GM18511 (cell line): ENCODE data around the gene CPZ.

ENCODE experiments used
- ATAC-seq: cut with Tn5 transposase; IDR thresholded peaks from one replicate; pipeline ENCODE4 v1.9.1; 2021; ENCODE audit warnings: mild to moderate bottlenecking, moderate library complexity; ENCODE audit not compliant: unreplicated experiment

Gene CPZ

GRCh38 chr4:8579526-8580320 is 12.8 kb upstream of the CPZ start:
- no peak for ATAC-seq

GRCh38 chr4:8580321-8581093 is 12.1 kb upstream of the CPZ start, which contains the start of gene GPR78:
GPR78 (plus strand) TSS chr4:8580392; CDS start chr4:8580983, 591 bp downstream.
- no peak for ATAC-seq

- no peak for ATAC-seq
Measured at GRCh38 chr4:8581094-8581861, 11.3 kb upstream of the CPZ start.

DNA sequence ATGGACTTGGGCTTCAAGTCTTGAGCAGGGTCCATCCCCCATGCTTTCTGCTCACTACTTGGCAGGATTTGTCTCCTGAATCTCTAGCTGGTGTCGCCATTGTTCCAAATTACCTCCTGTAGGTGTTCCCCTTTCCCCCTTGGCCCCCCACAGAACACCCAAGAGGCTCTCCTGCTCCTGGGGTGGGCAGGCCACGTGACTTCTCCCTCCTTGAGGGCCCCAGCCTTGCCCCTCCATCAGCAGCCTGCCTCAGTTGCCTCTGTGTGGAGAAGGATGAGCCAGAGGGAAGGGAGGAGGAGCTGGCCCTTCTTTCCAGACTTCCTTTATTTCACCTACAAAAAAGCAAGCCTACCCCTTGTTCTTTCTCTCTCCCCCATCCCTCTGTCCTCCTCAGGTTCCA is 10.5 kb upstream of the CPZ start:
- ATAC-seq: no peak

GRCh38 chr4:8582436-8582835 is 10.1 kb upstream of the CPZ start:
- ATAC-seq: no peak

GRCh38 chr4:8582941-8583654 is 9.5 kb upstream of the CPZ start:
- ATAC-seq: no peak

- ATAC-seq: no peak
Measured at GRCh38 chr4:8583655-8584025, 8.9 kb upstream of the CPZ start.

DNA sequence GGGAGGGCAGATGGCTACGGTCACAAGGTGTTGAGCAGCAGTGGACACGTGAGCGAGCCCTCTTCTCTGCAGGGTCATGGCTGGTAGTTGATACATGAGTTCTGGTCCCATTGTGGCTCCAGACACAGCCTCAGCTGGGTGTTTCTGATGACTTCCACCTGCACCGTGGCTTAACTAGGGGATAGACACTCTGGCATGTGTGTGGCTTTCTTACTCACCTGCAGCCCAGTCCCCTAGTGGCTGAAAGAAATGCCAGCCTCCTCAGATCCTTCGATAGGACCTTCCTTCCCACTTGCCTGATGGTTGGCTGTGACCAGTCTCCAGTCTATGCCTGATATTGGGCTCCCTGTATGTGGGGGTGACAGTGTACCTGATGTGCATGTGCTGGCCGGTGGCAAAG is 7.4 kb upstream of the CPZ start:
- ATAC-seq: no peak

- ATAC-seq: no peak
Measured at GRCh38 chr4:8585721-8586212, 6.8 kb upstream of the CPZ start.

DNA sequence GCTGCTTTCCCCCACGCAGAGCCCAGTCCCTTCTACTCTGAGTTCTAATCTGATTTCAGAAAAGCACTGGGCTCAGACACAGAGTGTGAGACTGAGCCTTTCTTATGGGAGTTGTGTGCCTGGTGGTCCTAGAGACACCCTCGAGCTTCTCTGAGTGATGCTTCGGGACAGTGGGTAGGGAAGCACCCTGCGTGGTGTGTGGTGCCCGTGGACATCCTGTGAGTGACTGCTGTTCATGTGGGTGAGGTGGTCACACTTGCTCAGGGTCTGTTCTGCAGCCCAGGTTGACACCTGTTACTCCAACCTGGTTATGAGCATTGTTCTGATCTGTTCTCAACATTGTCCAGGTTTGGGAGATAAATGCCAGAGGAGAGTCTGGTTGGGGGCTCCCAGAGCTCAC is 6.3 kb upstream of the CPZ start:
- ATAC-seq: no peak

DNA sequence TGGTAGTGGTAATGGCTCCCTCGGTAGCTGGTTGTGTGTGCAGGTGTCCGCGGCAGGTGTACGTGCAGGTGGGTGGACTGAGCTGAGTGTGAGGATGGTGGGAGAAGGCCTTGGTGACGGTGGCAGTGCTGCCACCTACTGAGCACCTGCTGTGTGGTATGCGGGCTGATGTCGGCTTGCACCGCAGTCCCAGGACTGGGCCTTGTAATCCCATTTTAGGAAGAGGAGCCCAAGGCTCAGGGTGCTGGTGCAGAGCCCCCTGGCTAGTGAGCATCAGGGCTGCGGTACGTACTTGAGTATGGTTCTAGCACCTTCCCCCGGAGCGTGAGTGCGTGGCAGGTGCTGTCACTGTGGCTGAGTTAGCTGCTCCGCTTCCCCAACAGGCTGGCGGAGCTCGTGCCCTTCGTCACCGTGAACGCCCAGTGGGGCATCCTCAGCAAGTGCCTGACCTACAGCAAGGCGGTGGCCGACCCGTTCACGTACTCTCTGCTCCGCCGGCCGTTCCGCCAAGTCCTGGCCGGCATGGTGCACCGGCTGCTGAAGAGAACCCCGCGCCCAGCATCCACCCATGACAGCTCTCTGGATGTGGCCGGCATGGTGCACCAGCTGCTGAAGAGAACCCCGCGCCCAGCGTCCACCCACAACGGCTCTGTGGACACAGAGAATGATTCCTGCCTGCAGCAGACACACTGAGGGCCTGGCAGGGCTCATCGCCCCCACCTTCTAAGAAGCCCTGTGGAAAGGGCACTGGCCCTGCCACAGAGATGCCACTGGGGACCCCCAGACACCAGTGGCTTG is 5.7 kb upstream of the CPZ start:
- ATAC-seq: no peak

GRCh38 chr4:8587469-8588195 is 4.9 kb upstream of the CPZ start:
- ATAC-seq: no peak

GRCh38 chr4:8588196-8588470 is 4.4 kb upstream of the CPZ start:
- ATAC-seq: no peak

DNA sequence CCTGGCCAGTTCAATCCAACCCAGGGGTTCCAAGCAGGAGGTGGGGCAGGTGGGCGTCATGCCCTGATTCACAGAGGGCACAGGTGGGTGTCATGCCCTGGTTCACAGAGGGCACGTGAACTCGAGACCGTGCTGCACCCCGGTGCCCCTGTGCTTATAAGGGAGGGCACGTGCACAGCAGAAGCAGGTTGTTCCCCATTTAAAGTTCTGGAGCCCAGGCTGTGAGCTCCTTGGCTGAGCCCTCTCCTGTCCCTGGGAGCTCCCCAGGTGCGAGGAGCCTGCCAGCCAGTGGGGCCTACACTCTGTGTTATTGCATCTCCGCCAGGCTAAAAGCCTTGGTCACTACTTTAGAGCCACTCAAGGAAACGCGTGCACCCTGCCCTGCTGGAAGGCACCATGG is 3.2 kb upstream of the CPZ start:
- ATAC-seq: no peak

- no peak for ATAC-seq
Measured at GRCh38 chr4:8589823-8590545, 2.6 kb upstream of the CPZ start.

- ATAC-seq: no peak
Measured at GRCh38 chr4:8590546-8590880, 2.1 kb upstream of the CPZ start.

DNA sequence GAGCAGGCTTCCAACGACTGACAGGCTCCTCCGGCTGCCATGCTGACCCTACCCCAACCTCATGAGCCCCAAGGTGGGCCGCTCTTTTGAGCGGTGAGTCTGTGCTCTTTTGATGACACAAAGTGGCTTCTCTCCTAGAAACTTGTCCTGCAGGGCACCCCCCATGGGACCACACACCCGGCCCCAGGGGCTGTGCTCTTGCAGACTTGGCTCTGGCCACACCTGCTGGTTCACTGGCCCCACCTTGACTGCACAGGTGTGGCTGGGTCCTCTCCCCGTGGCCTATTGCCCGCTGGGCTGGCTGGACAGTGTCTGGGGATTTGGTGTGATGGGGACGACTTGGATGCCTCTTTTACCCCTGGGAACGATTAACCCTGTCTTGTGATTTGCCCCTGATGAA is 1.5 kb upstream of the CPZ start:
- no peak for ATAC-seq

GRCh38 chr4:8591626-8592365 is 769 bp upstream of the CPZ start:
- no peak for ATAC-seq
